Measurements from ENCODE around the gene CLDN11. TPM values are rescaled to one million over a fixed set of nuclear protein-coding genes. Genes with fewer than 3 reads are reported as not detected.
A peak's percentile ranks its signal among the peaks of the same experiment; 100 is the strongest.

The CLDN11 gene
- polyA plus RNA-seq, 1 of the 3 experiments (the other 2 are of a cell fraction), result 2.2 TPM

DNA sequence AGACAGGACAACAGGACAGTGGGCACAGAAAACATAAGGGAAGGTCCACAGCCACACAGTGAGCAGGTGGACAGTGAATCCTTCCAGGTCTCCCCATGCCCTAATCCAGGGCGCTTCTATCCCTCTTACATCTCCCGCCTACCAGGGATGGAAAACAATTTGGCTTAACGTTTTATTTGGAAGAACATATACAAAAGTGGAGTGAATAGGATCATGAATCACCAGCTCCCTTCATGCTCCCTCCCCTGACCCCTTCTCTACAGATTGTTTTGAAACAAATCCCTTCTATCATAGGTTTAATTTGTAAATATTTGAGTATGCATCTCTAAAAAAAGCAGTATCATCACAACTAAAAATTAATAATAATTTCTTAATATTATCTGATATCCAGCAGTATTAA is 52.5 kb downstream of the CLDN11 start:
- H3K9ac ChIP-seq, result no peak overlapping the region
- no peak overlapping the region for H3K27ac ChIP-seq (ENCODE audit: low read depth in 2 of 2, low read length in 1 of 2)
- no peak overlapping the region for H3K4me3 ChIP-seq (ENCODE audit: low read depth in 2 of 2, low read length in 1 of 2)
- ChIA-PET POLR2A (no interaction called here), CTCF (no interaction called here)
- no peaks in the 10 kb centered on the region for H3K79me2 ChIP-seq (ENCODE audit: insufficient read depth)
- TF ChIP-seq JUND (IDR thresholded peaks at IDR 0.05), result no peak
- TF ChIP-seq GATA2 (CRISPR knock-in tag; IDR thresholded peaks at IDR 0.05), result no peak
- H3K4me2 ChIP-seq, result peak overlapping the region; percentile 33; the same call in 1 of the 2 replicates
- no peaks in the 10 kb centered on the region for H3K9me2 ChIP-seq
- peaks cover 15 to 31% of the 10 kb centered on the region in 2 experiments; a peak in 3 of 4 replicates for H3K4me1 ChIP-seq (ENCODE audit: control insufficient read depth in 1 of 2, insufficient read depth in 2 of 2, low read depth in 1 of 2, low read length in 1 of 2)
- no peaks in the 10 kb centered on the region for H3F3A ChIP-seq (replicated peaks; ENCODE audit: insufficient read depth)
- H2AFZ ChIP-seq (ENCODE audit: low read depth), result no peak overlapping the region
- no peaks in the 10 kb centered on the region for H3K27me3 ChIP-seq (ENCODE audit: insufficient read depth)
- no peaks in the 10 kb centered on the region for H3K9me3 ChIP-seq
- WGBS (ENCODE audit: low lambda C conversion rate), result 71% methylated on average over 3 of the region's 3 CpGs
- DNase-seq, result no peak
- no peaks in the 10 kb centered on the region for H4K20me1 ChIP-seq (ENCODE audit: insufficient read depth)
- H3K36me3 ChIP-seq (replicated peaks in 1 of 2; ENCODE audit: control insufficient read depth in 1 of 2, insufficient read depth in 2 of 2, low read length in 1 of 2), result no peaks in the 10 kb centered on the region

DNA sequence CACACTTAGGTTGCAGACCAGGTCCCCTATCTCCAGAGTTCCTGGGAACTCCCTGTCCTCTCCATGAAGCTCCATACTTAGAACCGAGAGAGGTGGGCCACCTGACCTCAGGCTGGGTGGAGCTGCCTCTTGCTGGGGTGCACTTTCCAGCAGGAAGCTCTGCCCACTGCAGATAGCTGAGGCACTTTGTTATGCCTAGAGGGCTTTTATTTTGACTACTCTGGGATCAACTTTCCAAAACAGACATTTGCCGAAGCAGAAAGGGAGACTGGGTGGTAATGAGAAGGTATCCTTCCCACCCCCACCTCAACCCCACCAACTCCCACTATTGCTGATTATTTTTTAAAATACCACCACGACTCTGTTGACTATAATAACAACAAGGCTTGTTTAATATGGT is 54.7 kb downstream of the CLDN11 start:
- Histone ChIP-seq H4K20me1 (ENCODE audit: insufficient read depth) (no peaks in the 10 kb centered on the region), H3K9ac (no peak overlapping the region), H3K4me2 (no peak overlapping the region), H3K27ac (ENCODE audit: low read depth in 2 of 2, low read length in 1 of 2) (no peak overlapping the region), H3F3A (replicated peaks; ENCODE audit: insufficient read depth) (peaks cover 3% of the 10 kb centered on the region), H2AFZ (ENCODE audit: low read depth) (no peak overlapping the region), H3K9me3 (no peaks in the 10 kb centered on the region), H3K27me3 (ENCODE audit: insufficient read depth) (no peaks in the 10 kb centered on the region), H3K9me2 (no peaks in the 10 kb centered on the region), H3K36me3 (replicated peaks in 1 of 2; ENCODE audit: control insufficient read depth in 1 of 2, insufficient read depth in 2 of 2, low read length in 1 of 2) (no peaks in the 10 kb centered on the region), H3K4me3 (ENCODE audit: low read depth in 2 of 2, low read length in 1 of 2) (no peak overlapping the region), H3K79me2 (ENCODE audit: insufficient read depth) (no peaks in the 10 kb centered on the region), H3K4me1 (ENCODE audit: control insufficient read depth in 1 of 2, insufficient read depth in 2 of 2, low read depth in 1 of 2, low read length in 1 of 2) (peaks cover 15 to 40% of the 10 kb centered on the region in 2 experiments; a peak in 3 of 4 replicates)
- CTCF ChIA-PET, result no interaction called here
- no peak for DNase-seq
- TF ChIP-seq FOSL2 (IDR thresholded peaks at IDR 0.05; ENCODE audit: borderline replicate concordance, low read depth) (no peak), MXI1 (IDR thresholded peaks at IDR 0.05; ENCODE audit: low read depth, low read length) (no peak), RCOR1 (IDR thresholded peaks at IDR 0.05; ENCODE audit: low read length) (no peak), NFIC (IDR thresholded peaks at IDR 0.05; ENCODE audit: borderline replicate concordance) (no peak)
- TF ChIP-seq, protein P1, sequence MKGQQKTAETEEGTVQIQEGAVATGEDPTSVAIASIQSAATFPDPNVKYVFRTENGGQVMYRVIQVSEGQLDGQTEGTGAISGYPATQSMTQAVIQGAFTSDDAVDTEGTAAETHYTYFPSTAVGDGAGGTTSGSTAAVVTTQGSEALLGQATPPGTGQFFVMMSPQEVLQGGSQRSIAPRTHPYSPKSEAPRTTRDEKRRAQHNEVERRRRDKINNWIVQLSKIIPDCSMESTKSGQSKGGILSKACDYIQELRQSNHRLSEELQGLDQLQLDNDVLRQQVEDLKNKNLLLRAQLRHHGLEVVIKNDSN (IDR thresholded peaks at IDR 0.05; ENCODE audit: borderline replicate concordance, low read depth), result no peak
- TF ChIP-seq, protein P2, sequence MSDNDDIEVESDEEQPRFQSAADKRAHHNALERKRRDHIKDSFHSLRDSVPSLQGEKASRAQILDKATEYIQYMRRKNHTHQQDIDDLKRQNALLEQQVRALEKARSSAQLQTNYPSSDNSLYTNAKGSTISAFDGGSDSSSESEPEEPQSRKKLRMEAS (IDR thresholded peaks at IDR 0.05; ENCODE audit: low read depth), result no peak
- 67% methylated on average over 2 of the region's 3 CpGs for WGBS (ENCODE audit: low lambda C conversion rate)
- POLR2A ChIA-PET, result no interaction called here

- Histone ChIP-seq H3K9ac (no peak overlapping the region), H2AFZ (ENCODE audit: low read depth) (no peak overlapping the region), H3K4me3 (ENCODE audit: low read depth in 2 of 2, low read length in 1 of 2) (no peak overlapping the region), H3K9me2 (no peaks in the 10 kb centered on the region), H3K4me2 (no peak overlapping the region), H3K36me3 (replicated peaks in 1 of 2; ENCODE audit: control insufficient read depth in 1 of 2, insufficient read depth in 2 of 2, low read length in 1 of 2) (no peaks in the 10 kb centered on the region), H3K4me1 (ENCODE audit: control insufficient read depth in 1 of 2, insufficient read depth in 2 of 2, low read depth in 1 of 2, low read length in 1 of 2) (peaks cover 0 to 24% of the 10 kb centered on the region in 2 experiments; a peak in 2 of 4 replicates), H4K20me1 (ENCODE audit: insufficient read depth) (no peaks in the 10 kb centered on the region), H3K27ac (ENCODE audit: low read depth in 2 of 2, low read length in 1 of 2) (no peak overlapping the region), H3K79me2 (ENCODE audit: insufficient read depth) (no peaks in the 10 kb centered on the region), H3F3A (replicated peaks; ENCODE audit: insufficient read depth) (peaks cover 3% of the 10 kb centered on the region), H3K27me3 (ENCODE audit: insufficient read depth) (no peaks in the 10 kb centered on the region), H3K9me3 (no peaks in the 10 kb centered on the region)
- TF ChIP-seq, protein P2 (IDR thresholded peaks at IDR 0.05; ENCODE audit: low read depth), result no peak
- TF ChIP-seq RXRA (IDR thresholded peaks at IDR 0.05; ENCODE audit: borderline replicate concordance, low read depth) (no peak), JUND (IDR thresholded peaks at IDR 0.05) (0 out of 2 replicates have a peak, but pooled peaks have one; percentile 10)
- CTCF ChIA-PET, result interaction anchor here (1.0 to 1.4 kb wide), 2 partner anchors 8 to 12 kb away, joined by 3 to 4 read pairs; no protein-coding TSS in a partner anchor
- DNase-seq, result no peak
- 77% methylated on average over 3 of the region's 3 CpGs for WGBS (ENCODE audit: low lambda C conversion rate)
- POLR2A ChIA-PET, result no interaction called here
Measured at GRCh38 chr3:170475092-170475685, 56.5 kb downstream of the CLDN11 start.

Measured in SK-N-SH (cell line).